Measurements from ENCODE around the gene MRNIP.

MRNIP gene

GRCh38 chr5:179866241-179867078 is 7.8 kb upstream of the MRNIP start:
- Histone ChIP-seq H3K27ac (ENCODE audit: low read depth, low read length) (no peak overlapping the region), H3K4me2 (ENCODE audit: low read length) (no peak overlapping the region), H3K79me1 (ENCODE audit: low read length) (no peaks in the 10 kb centered on the region), H3K4me1 (ENCODE audit: control insufficient read depth in 1 of 2, insufficient read depth in 2 of 2, low read length in 2 of 2) (no peaks in the 10 kb centered on the region), H2BK5ac (ENCODE audit: low read depth, low read length, poor library complexity) (no peak overlapping the region), H4K12ac (ENCODE audit: low read depth, low read length) (no peak overlapping the region), H3K4me3 (ENCODE audit: low read depth, low read length) (no peak overlapping the region), H3K14ac (ENCODE audit: low read length) (no peak overlapping the region), H2AK5ac (ENCODE audit: low read length) (no peak overlapping the region), H4K8ac (ENCODE audit: low read depth, low read length) (no peak overlapping the region), H3K27me3 (ENCODE audit: insufficient read depth, low read length) (no peaks in the 10 kb centered on the region), H3K4ac (ENCODE audit: low read depth, low read length) (no peak overlapping the region), H3K9me3 (ENCODE audit: insufficient read depth, low read depth, low read length) (peaks cover 13% of the 10 kb centered on the region), H3K18ac (ENCODE audit: low read length) (no peak overlapping the region), H2BK12ac (ENCODE audit: low read length) (no peak overlapping the region), H2BK120ac (ENCODE audit: insufficient read depth, low read length, poor library complexity) (no peak overlapping the region), H2AFZ (ENCODE audit: insufficient read depth, low read length, poor library complexity) (no peak overlapping the region), H3K9ac (ENCODE audit: low read length) (no peak overlapping the region), H4K91ac (ENCODE audit: low read depth, low read length) (no peak overlapping the region), H3K79me2 (ENCODE audit: control insufficient read depth, insufficient read depth, low read length, poor library complexity) (no peaks in the 10 kb centered on the region), H3K23ac (ENCODE audit: low read length) (no peak overlapping the region), H3K36me3 (ENCODE audit: control insufficient read depth in 1 of 2, insufficient read depth in 2 of 2, low read length in 2 of 2) (peaks cover 72 to 79% of the 10 kb centered on the region in 2 experiments)
- DNase-seq: no peak
- WGBS (ENCODE audit: extremely low coverage, insufficient coverage, insufficient read length): no CpG with 5 or more reads among the region's 21 CpGs

GRCh38 chr5:179865491-179866240 is 7.0 kb upstream of the MRNIP start:
- no CpG with 5 or more reads among the region's 15 CpGs for WGBS (ENCODE audit: extremely low coverage, insufficient coverage, insufficient read length)
- H4K8ac ChIP-seq (ENCODE audit: low read depth, low read length): no peak overlapping the region

GRCh38 chr5:179864686-179865085 is 6.1 kb upstream of the MRNIP start:
- Histone ChIP-seq H3K18ac (ENCODE audit: low read length) (no peak overlapping the region), H2BK12ac (ENCODE audit: low read length) (no peak overlapping the region), H3K9ac (ENCODE audit: low read length) (no peak overlapping the region), H2BK5ac (ENCODE audit: low read depth, low read length, poor library complexity) (no peak overlapping the region), H2AFZ (ENCODE audit: insufficient read depth, low read length, poor library complexity) (no peak overlapping the region), H3K27me3 (ENCODE audit: insufficient read depth, low read length) (no peaks in the 10 kb centered on the region), H3K4ac (ENCODE audit: low read depth, low read length) (no peak overlapping the region), H4K12ac (ENCODE audit: low read depth, low read length) (no peak overlapping the region), H3K79me1 (ENCODE audit: low read length) (no peaks in the 10 kb centered on the region), H3K4me3 (ENCODE audit: low read depth, low read length) (no peak overlapping the region), H3K23ac (ENCODE audit: low read length) (no peak overlapping the region), H3K4me2 (ENCODE audit: low read length) (no peak overlapping the region), H3K27ac (ENCODE audit: low read depth, low read length) (no peak overlapping the region), H4K8ac (ENCODE audit: low read depth, low read length) (no peak overlapping the region), H2BK120ac (ENCODE audit: insufficient read depth, low read length, poor library complexity) (no peak overlapping the region), H3K4me1 (ENCODE audit: control insufficient read depth in 1 of 2, insufficient read depth in 2 of 2, low read length in 2 of 2) (no peaks in the 10 kb centered on the region), H3K14ac (ENCODE audit: low read length) (no peak overlapping the region), H2AK5ac (ENCODE audit: low read length) (no peak overlapping the region), H3K36me3 (ENCODE audit: control insufficient read depth in 1 of 2, insufficient read depth in 2 of 2, low read length in 2 of 2) (peaks cover 59 to 65% of the 10 kb centered on the region in 2 experiments), H3K79me2 (ENCODE audit: control insufficient read depth, insufficient read depth, low read length, poor library complexity) (no peaks in the 10 kb centered on the region), H3K9me3 (ENCODE audit: insufficient read depth, low read depth, low read length) (peaks cover 14% of the 10 kb centered on the region), H4K91ac (ENCODE audit: low read depth, low read length) (no peak overlapping the region)
- DNase-seq: no peak
- no CpG with 5 or more reads among the region's 7 CpGs for WGBS (ENCODE audit: extremely low coverage, insufficient coverage, insufficient read length)

More at GRCh38 chr5:179865491-179866240, 7.0 kb upstream of the MRNIP start:
- Histone ChIP-seq H2AK5ac (ENCODE audit: low read length) (no peak overlapping the region), H3K79me2 (ENCODE audit: control insufficient read depth, insufficient read depth, low read length, poor library complexity) (no peaks in the 10 kb centered on the region), H2BK120ac (ENCODE audit: insufficient read depth, low read length, poor library complexity) (no peak overlapping the region), H3K4me3 (ENCODE audit: low read depth, low read length) (no peak overlapping the region), H2AFZ (ENCODE audit: insufficient read depth, low read length, poor library complexity) (no peak overlapping the region), H3K4me2 (ENCODE audit: low read length) (no peak overlapping the region), H2BK12ac (ENCODE audit: low read length) (no peak overlapping the region), H4K91ac (ENCODE audit: low read depth, low read length) (no peak overlapping the region), H3K9me3 (ENCODE audit: insufficient read depth, low read depth, low read length) (peaks cover 13% of the 10 kb centered on the region), H3K4me1 (ENCODE audit: control insufficient read depth in 1 of 2, insufficient read depth in 2 of 2, low read length in 2 of 2) (no peaks in the 10 kb centered on the region), H3K79me1 (ENCODE audit: low read length) (no peaks in the 10 kb centered on the region), H3K27me3 (ENCODE audit: insufficient read depth, low read length) (no peaks in the 10 kb centered on the region), H3K14ac (ENCODE audit: low read length) (no peak overlapping the region), H3K18ac (ENCODE audit: low read length) (no peak overlapping the region), H3K36me3 (ENCODE audit: control insufficient read depth in 1 of 2, insufficient read depth in 2 of 2, low read length in 2 of 2) (peaks cover 68 to 74% of the 10 kb centered on the region in 2 experiments), H3K9ac (ENCODE audit: low read length) (no peak overlapping the region), H3K4ac (ENCODE audit: low read depth, low read length) (no peak overlapping the region), H2BK5ac (ENCODE audit: low read depth, low read length, poor library complexity) (no peak overlapping the region), H3K27ac (ENCODE audit: low read depth, low read length) (no peak overlapping the region), H4K12ac (ENCODE audit: low read depth, low read length) (no peak overlapping the region), H3K23ac (ENCODE audit: low read length) (no peak overlapping the region)
- no peak for DNase-seq

- Histone ChIP-seq H2AFZ (ENCODE audit: insufficient read depth, low read length, poor library complexity) (no peak overlapping the region), H3K27ac (ENCODE audit: low read depth, low read length) (no peak overlapping the region), H2BK12ac (ENCODE audit: low read length) (no peak overlapping the region), H2BK5ac (ENCODE audit: low read depth, low read length, poor library complexity) (no peak overlapping the region), H3K4me2 (ENCODE audit: low read length) (no peak overlapping the region), H2BK120ac (ENCODE audit: insufficient read depth, low read length, poor library complexity) (no peak overlapping the region), H3K79me2 (ENCODE audit: control insufficient read depth, insufficient read depth, low read length, poor library complexity) (peaks cover 4% of the 10 kb centered on the region), H3K36me3 (ENCODE audit: control insufficient read depth in 1 of 2, insufficient read depth in 2 of 2, low read length in 2 of 2) (peaks cover 52 to 55% of the 10 kb centered on the region in 2 experiments), H3K9ac (ENCODE audit: low read length) (no peak overlapping the region), H4K91ac (ENCODE audit: low read depth, low read length) (no peak overlapping the region), H2AK5ac (ENCODE audit: low read length) (no peak overlapping the region), H3K23ac (ENCODE audit: low read length) (no peak overlapping the region), H3K4me1 (ENCODE audit: control insufficient read depth in 1 of 2, insufficient read depth in 2 of 2, low read length in 2 of 2) (no peaks in the 10 kb centered on the region), H3K79me1 (ENCODE audit: low read length) (peaks cover 4% of the 10 kb centered on the region), H4K8ac (ENCODE audit: low read depth, low read length) (no peak overlapping the region), H3K27me3 (ENCODE audit: insufficient read depth, low read length) (no peaks in the 10 kb centered on the region), H3K4ac (ENCODE audit: low read depth, low read length) (no peak overlapping the region), H3K4me3 (ENCODE audit: low read depth, low read length) (no peak overlapping the region), H3K9me3 (ENCODE audit: insufficient read depth, low read depth, low read length) (peaks cover 14% of the 10 kb centered on the region), H3K14ac (ENCODE audit: low read length) (no peak overlapping the region), H4K12ac (ENCODE audit: low read depth, low read length) (no peak overlapping the region), H3K18ac (ENCODE audit: low read length) (no peak overlapping the region)
- DNase-seq: no peak
- no CpG with 5 or more reads among the region's 31 CpGs for WGBS (ENCODE audit: extremely low coverage, insufficient coverage, insufficient read length)
These were observed 5.0 kb upstream of the MRNIP start for GRCh38 chr5:179863449-179864085.

All from trophoblast cell (in vitro differentiated cells and primary cell).